GM19023 (cell line): ENCODE results near the gene ZBTB20.

ENCODE experiments used
- ATAC-seq: cut with Tn5 transposase; IDR thresholded peaks from one replicate; pipeline ENCODE4 v1.9.1; 2021; ENCODE audit warnings: mild to moderate bottlenecking, moderate library complexity; ENCODE audit not compliant: unreplicated experiment

ZBTB20 gene

GRCh38 chr3:114725966-114726365 lies 421.1 kb downstream of the ZBTB20 start:
- ATAC-seq: no peak

- ATAC-seq: no peak
These were observed 424.6 kb downstream of the ZBTB20 start for GRCh38 chr3:114722530-114722929.

GRCh38 chr3:114721864-114722263 lies 425.2 kb downstream of the ZBTB20 start:
- ATAC-seq: no peak

GRCh38 chr3:114721209-114721608 lies 425.9 kb downstream of the ZBTB20 start:
- ATAC-seq: no peak

GRCh38 chr3:114718898-114719210 lies 428.2 kb downstream of the ZBTB20 start:
- no peak for ATAC-seq

- no peak for ATAC-seq
These were observed 428.8 kb downstream of the ZBTB20 start for GRCh38 chr3:114718071-114718897.

GRCh38 chr3:114716916-114717315 lies 430.2 kb downstream of the ZBTB20 start:
- ATAC-seq: no peak

GRCh38 chr3:114716126-114716525 lies 431.0 kb downstream of the ZBTB20 start:
- ATAC-seq: no peak

GRCh38 chr3:114714957-114715460 lies 432.1 kb downstream of the ZBTB20 start:
- ATAC-seq: no peak

- no peak for ATAC-seq
These were observed 432.9 kb downstream of the ZBTB20 start for GRCh38 chr3:114714237-114714636.

GRCh38 chr3:114712728-114713492 lies 434.2 kb downstream of the ZBTB20 start:
- ATAC-seq: no peak

GRCh38 chr3:114711321-114711886 lies 435.7 kb downstream of the ZBTB20 start:
- no peak for ATAC-seq

GRCh38 chr3:114709102-114709501 lies 438.0 kb downstream of the ZBTB20 start:
- no peak for ATAC-seq

GRCh38 chr3:114707252-114707860 lies 439.7 kb downstream of the ZBTB20 start:
- no peak for ATAC-seq

- ATAC-seq: peak; percentile 62
These were observed 440.4 kb downstream of the ZBTB20 start for GRCh38 chr3:114706591-114707232.

- no peak for ATAC-seq
These were observed 446.4 kb downstream of the ZBTB20 start for GRCh38 chr3:114700637-114701234.

GRCh38 chr3:114698146-114699105 lies 448.7 kb downstream of the ZBTB20 start:
- ATAC-seq: no peak

GRCh38 chr3:114697401-114697800 lies 449.7 kb downstream of the ZBTB20 start:
- ATAC-seq: no peak

GRCh38 chr3:114694251-114694650 lies 452.8 kb downstream of the ZBTB20 start:
- no peak for ATAC-seq
